Anterior cingulate cortex (tissue), 58 donors: Measurements from ENCODE around the gene ATP9B.
A peak's percentile ranks its signal among the peaks of the same experiment; 100 is the strongest.
"Not testable (repeated sequence)": the region's sequence is repeated elsewhere in the genome, so short reads cannot be mapped to it uniquely, and the experiment has no call there.

Experiments used
- DNase-seq, 58 donors: peaks; one replicate each; lab custom pipeline; 2025; lab: John Stamatoyannopoulos, UW

ATP9B gene

DNA sequence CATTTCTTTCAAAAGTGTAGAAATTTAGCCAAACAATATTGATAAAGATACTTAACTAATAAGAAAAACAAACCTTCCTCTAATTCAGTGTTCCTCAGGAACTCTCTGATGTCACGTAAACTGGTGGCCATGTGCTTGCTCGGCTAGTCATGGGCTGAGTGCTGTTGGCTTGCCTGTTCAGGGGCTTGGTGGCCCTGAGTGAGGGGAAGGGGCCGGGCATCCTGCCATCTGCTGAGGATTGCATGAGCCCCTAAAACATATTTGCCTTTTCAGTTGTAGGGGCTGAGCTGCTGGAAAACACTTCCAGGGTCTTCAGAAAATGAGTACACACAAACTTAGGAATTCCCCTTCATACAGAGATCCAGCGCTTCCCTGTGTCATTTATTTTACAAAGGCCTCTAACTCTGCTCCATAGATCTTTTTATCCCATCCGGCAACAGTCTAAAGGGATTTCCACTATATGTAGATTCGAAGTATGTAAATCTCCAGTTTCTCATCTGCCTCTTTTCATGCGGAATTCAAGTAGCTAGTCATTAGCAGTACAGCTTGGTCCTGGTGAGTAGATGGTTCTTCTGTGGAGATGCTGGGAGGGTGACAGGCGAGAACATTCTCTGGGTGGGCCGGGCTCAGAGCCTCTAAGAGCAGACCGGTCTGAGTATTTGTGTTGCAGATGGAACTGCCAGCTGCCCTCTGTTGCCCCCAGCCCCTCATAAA, 306.4 kb downstream of the ATP9B start:
- no peak for DNase-seq

DNA sequence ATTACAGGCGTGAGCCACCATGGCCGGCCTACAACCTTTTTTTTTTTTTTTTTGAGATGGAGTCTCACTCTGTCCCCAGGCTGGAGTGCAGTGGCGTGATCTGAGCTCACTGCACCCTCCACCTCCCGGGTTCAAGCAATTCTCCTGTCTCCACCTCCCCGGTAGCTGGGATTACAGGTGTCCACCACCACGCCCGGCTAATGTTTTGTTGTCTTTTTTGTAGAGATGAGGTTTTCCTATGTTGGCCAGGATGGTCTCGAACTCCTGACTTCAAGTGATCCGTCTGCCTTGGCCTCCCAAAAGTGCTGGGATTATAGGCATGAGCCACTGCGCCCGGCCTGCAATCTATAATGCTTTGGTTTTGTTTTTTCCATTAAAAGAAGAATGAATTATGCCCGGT, 307.5 kb downstream of the ATP9B start:
- not testable (repeated sequence) for DNase-seq

DNA sequence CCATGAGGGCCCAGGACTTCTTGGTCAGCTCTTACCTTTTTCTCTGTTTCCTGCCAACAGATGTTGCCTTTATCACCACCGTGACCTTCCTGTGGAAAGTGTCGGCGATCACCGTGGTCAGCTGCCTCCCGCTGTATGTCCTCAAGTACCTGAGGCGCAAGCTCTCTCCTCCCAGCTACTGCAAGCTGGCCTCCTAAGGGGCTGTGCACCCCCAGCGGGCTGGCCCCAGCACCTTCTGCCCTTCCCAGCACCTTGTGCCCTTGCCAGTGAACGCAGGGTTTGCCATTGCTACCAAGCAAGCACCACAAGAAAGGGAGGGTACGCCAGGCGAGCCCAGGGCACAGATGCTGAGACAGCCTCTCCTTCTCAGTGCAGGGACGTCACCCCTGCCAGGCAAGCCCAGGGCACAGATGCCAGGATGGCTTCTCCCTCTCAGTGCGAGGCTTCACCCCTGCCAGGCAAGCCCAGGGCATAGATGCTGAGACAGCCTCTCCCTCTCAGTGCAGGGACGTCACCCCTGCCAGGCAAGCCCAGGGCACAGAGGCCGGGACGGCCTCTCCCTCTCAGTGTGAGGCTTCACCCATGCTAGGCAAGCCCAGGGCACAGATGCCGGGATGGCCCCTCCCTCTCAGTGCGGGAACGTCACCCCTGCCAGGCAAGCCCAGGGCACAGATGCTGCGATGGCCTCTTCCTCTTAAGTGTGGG, 308.1 kb downstream of the ATP9B start:
- peak in 6 of 58 donors; percentile 20 to 49 (median 36) for DNase-seq

DNA sequence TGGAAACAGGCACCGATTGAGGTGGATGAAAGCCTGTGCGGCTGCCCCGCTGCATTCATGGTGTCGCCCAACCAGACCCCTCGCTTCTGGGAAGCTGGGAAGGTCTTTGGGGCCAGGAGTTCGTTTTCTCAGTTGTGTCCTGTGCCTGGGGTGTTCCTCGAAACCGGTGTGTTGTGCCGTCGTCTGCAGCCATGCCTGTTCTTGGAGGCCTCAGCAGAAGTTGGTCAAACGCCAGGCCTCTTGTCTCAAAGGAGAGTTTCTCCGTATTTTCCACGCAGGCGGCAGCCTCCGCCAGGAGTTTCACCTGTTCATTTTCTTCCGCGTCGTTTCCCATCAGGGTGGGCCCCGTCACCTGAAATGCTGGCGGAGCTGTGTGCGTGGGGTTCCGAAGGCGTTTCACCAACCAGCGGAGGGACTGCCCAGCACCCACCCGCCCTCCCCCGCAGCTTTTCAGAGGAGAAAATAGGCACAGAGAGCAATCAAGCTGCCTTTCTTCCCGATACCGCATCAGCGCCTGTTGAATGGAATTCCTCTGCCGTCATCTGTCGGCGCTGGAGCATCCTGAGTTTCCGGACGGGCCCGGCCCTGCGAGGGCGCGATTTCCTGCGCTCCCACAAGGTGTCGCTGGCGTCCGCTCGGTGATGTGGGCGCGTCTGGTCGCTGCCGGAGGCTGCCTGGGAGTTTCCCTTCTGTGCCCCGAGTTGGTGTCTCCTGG, 309.5 kb downstream of the ATP9B start:
- peak in 56 of 58 donors; percentile 23 to 86 (median 68) for DNase-seq

DNA sequence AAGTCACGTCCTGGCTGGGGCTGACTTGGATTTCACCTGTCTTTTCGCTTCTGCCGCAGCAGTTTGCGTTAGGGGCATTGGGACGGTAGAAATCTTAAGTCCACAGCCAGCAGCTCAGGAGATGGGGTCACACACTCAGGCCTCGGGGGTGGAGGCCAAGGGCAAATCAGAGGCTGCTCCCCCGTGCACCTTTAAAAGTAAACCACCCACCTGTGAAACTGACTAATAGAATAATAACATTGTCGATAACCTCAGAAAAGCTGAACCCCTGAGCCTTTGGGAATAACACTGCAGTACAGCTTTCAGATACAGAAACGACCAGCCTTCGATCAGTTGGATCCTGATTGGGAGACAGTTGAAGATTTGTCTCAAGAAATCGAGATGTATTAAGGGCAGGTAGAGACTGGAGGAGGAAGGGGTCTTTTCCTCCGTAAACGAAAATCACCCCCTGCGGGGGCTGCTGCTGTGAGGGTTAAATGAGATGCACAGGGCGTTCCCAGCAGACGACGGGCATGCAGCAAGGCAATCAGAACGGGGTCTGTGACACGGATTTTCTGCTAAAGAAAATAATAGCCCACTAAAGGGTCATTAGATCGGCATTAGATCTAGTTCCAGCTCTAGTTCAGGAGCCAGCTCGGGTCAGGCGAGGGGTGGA, 310.2 kb downstream of the ATP9B start:
- DNase-seq = no peak

DNA sequence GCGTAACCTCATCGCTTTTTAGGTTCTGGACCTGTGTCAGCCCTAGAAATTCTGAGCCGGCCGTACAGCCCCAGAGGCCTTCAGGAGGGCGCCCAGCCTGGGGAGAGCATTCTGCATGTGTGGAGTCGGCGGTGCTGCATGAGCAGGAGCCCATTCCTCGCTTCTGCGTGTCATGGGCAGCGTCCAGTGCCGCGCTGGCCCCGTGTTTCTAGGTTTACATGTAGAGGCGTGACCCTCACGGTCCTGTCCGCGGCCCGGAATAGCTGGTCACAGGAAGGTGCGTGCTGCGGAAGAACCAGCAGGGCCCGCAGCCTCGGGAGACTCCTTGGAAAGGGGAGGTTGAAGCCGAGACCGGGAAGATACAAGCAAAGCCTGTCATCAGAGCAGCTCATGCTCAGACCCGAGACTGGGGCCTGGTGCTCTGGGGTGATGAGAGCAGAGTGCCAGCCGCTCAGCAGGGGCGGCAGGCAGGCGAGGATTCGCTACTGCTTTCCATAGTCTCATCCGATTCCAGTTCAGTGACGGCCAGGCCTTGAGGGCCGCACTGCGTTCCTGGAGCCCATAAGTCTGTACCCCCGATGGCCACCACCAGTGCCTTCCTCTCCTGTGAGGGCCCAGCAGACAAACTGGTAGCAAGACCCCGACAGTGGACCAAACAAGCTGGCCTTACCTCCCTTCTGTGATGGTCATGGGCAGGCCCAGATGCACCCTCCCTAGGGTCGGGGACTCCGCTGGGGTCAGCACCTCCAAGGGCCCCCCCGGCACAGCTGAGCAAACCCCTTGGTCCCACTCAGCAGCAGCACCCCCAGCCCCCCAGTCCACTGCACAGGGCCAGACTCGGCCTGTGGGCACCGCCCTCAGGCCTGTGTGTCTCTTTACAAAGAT, 311.0 kb downstream of the ATP9B start:
- no peak for DNase-seq

DNA sequence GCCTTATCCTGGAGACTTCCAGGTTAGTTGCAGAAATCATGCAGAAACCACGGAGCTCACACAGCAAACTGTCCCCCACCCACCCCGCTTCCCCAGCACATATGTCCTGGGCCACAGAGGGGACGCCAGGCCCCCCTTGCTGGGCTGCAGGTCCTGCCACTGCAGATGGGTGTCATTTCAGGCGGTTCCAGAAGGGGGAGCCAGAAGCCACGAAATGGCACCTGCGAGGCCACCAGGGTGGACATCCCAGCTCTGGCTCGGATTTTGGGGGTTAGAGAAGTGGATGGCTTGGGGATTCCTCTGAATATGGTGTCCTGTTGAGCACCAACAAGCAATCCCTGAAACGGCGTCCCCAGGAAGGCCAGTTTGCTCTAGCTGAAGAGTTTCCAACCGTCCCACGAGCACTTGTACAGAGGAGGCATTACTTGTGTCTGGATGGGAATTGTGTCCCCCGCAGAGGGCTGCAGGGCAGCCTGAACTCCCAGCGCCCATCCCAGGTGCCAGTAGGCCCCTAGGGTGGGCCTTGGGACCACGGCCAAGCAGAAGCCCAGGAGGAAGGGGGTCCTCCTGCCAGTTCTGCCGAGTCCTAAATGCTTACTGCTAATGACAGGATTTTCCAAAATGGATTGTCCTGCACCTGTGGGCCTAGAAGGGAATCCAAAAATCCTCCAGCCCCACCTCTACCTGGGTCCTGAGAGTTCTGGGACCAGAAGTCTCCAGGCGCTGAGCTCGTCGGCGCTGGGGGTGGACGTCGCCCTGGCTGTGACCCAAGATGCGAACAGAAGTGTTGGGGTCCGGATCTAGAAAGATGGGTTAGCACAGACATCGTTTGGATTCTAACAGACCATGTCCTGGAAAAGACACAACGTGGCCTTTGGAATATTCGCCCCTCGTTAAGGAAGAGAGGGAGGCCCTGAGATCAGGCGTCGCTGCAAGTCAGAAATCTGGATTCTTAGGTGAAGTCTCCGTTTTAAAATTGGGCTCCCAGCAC, 311.9 kb downstream of the ATP9B start:
- DNase-seq = peak in 47 of 58 donors; percentile 10 to 86 (median 55)

DNA sequence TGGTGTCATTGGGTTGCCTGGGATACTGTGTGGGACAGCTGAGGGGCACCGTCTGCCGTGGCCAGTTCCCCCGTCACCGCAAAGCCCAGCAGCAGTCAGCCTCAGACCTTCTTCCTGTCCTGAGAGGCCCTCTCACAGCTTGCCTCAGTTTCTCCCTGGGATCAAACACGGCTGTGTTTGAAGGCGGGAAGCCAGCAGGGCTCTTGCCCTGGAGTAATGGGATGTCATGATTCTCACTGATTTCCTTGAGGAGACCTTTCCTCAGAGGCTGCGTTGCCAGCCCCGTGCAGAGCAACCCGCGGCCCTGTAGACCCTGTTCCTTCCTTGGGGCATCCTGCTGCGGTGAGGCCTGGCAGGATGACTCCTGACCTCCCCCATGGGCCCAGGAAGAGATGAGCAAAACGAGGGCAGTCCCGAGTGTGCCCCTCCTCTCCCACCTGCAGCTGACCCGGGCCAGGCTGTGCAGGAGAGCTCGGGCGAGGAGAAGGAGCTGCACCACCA, 312.7 kb downstream of the ATP9B start:
- DNase-seq = no peak

DNA sequence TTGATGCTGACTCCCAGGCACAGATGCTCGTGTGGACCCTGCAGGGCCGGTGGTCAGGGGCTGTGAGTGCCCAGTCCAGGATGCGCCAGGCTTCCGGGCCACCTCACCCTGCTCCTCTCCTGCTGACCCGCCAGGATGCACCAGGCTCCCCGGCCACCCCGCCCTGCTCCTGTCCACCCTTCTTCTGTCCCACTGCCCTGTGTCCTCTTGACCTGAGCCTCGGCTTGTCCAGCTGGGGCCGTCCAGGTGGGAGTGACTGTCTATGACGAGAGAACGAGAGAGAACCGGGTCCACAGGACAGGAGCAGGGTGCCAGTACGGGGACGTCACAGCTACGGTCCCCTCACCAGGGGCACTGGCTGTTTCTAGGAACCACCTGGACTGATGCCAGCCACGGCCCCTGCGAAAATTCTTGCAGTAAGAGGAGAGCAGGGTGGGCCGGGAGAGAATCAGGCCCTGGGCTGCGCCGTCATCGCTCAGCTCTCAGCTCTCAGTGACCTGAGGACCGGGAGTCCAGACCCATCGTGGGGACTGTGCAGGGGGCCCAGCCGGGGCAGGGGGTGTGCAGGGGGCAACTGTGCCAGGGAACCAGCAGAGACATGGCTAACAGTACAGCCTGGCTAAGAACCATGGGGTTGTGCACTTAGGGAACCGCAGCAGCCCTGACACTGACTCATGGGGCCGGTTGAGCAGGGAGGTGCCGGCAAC, 313.6 kb downstream of the ATP9B start:
- DNase-seq = no peak

DNA sequence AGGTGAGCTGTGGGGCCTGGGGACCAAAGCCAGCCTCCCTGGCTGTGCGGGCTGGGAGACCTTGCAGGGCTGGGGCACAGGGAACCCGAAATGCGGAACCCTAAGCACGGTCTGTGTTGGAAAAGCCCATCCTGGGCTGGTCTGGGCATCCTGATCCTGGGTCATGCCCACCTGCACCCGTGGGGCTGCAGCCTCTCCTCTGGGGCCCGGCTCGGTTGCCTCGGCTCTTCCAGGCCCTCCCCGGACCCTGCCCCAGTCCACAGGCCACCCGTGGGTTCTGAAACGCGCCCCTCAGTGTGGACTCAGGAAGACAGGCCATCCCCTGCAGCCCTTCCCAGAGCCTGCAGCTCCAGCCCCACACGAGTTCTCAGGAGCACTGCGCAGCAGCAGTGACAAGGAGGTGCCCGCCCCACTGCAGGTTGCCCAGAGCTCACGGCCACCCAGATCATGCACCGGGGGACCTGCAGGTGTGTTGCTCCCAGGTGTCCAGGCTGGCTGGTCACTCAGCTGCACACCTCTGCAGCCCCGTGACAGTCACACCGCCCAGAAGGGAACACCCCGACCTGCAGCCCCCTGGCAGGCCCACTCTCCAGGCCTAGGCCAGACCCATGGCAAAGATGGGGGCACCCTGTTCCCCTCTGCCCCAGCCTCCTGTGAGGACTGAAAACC, 314.3 kb downstream of the ATP9B start:
- DNase-seq = no peak

DNA sequence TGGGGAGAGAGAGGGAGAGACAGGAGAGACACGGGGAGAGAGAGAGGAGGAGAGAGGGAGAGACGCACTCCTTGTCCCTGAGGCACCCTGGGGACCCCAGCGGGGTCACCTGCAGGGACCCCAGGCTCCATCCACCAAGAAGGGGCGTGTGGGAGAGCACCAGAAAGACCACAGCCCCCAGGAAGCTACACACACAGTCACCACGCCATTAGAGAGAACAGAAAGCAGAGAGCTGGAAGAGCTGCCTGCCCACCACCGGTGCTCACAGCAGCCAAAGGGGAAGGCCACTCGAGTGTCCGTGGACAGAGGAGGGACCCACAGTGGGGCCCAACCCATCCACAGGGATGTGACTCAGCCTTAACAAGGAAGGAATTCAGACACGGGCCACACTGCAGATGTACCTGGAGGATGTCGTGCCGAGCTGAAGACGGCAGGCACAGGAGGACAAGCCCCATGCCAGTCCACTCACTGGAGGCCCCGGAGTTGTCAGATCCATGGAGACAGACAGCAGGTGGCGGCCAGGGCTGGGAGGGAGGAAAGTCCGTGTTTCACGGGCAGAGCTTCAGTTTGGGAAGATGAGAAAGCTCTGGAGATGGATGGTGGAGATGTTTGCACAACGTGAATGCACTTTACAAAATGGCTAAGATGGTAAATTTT, 315.1 kb downstream of the ATP9B start:
- DNase-seq = no peak

DNA sequence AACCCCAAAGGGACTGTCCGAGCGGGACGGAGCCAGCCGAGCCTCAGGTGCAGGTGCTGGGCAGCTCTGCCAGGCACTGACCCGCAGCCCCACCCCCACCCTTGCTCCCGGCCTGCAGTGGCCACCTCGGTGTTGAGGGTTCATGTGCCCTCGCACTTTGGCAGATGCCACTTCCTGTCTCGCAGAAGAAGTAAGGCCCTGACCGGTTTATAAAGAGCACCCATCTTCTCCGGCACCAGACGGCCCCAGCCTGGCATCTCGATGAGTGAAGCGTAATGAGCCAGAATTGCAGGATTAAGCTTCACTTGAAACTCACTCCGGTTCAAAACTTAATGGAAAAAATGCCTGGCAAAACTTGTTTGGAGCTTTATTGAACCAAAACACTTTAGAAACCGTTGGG, 315.6 kb downstream of the ATP9B start:
- DNase-seq = no peak

DNA sequence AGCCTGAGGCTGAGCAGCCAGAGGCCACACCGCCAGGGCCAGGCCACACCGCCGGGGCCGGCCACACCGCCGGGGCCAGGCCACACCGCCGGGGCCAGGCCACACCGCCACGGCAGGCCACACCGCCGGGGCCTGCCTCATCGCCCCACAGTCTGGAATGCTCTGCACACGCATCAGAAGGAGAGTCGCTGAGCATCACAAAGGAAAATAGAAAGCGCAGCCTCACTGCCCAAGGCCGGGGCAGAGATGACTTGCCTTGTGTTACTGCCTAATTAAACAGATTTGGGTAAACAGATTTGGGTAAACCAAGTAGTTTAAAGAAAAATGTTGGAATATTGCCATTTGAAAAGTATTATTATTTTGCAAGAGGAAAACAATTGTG, 316.1 kb downstream of the ATP9B start:
- DNase-seq = no peak

DNA sequence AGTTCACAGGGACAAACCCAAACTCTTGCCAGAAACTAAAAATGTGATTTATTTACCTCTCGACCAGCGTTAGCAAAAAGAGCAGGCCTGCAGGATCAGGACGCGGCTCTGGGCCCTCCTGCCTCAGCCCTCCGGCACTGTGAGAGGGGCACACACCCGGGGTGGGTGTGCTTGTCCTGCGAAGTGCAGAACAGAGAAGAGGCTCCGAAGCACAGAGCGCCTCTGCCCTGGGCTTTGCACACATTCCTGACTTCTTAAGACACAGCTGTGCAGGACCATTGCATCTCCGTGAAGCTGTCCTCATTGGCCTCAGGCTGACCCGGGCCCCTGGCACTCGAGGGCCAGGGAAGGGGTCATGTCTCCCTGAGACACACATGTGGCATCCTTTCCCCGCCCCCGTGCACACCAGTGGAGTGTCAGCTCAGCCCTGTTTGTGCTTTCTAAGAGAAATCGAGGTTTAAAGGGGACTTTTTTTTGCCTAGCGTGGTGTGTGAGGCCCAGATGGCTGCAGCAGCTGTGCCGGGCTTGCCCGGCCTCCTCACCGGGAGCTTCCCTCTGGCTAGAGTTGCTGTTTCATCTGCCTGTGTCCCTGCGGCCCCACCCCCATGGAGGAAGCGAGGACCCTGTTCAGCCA, 316.6 kb downstream of the ATP9B start:
- DNase-seq = no peak

DNA sequence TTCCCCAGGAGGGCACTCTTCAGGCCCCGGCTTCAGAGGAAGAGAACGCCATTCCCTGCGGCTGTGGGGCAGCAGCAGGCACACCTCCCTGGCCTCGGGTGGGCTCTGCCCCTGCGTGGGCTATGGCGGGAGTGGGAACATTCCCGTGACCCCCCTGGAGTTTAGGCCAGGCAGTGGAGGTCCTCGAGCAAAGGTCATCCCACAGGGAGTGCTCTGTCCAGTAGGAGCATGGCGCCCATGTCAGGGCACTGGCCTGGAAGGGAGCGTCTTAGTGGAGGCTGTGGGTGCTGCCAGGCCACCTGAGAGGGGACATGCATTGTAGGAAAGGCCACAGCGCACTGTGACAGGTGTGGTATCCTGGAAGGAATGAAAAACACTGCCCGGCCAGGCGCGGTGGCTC, 317.4 kb downstream of the ATP9B start:
- DNase-seq = no peak

DNA sequence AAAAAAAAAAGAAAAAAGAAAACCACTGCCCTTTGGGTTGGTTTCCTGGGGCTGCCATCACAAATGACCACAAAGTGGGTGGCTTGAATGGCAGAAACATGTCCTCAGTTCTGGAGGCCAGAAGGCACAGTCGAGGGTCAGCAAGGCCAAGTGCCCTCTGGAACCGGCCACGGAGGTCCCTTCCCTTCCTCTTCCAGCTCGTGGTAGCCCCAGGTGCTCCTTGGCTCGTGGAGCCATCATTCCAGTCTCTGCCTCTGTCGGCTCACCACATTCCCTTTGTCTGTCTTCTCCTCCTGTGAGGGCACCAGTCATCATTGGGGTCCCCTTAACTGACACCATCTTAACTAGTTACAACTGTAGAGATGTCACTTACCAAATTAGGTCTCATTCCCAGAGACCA, 318.0 kb downstream of the ATP9B start:
- no peak for DNase-seq
